GM21515 (cell line): Measurements from ENCODE around the gene IL16.
"Not testable (repeated sequence)": the region's sequence is repeated elsewhere in the genome, so short reads cannot be mapped to it uniquely, and the experiment has no call there.

Source experiments
- ATAC-seq: cut with Tn5 transposase; IDR thresholded peaks from one replicate; pipeline ENCODE4 v1.9.1; 2021; ENCODE audit not compliant: unreplicated experiment

Gene IL16

DNA sequence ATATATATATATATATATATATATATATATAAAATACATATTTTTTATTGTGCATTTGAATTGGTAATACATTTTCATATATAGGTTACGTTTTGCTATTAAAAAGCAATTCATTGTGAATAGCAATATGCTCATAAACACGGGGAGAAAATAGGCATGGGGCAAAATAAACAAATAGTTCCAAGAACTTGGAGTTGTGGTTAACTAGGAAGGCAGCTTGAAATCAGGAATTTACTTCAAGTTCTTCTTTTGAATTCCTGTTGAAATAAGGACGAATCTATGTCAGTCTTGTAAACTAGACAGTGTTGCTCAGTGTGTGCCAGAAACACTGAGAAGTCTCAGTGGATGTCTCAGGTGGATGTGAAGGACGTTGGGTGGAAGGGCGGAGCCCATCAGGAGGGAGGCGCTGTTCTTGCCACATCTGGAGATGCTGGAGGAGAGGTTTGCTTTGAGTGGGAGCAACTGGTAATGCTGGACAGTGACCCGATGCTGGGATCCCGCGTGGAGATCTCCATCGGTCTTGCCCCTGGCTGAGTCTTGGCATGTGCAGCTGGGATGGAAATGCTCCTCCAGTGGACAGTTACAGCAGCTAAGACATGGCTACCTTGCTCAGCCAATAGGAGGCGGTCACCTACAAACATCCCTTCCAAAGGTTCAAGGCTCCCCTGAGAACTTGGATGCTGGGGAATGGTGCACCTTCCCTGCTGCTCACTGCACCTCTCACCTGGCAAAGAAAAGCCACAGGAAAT, 2.5 kb downstream of the IL16 start:
- no peak for ATAC-seq

DNA sequence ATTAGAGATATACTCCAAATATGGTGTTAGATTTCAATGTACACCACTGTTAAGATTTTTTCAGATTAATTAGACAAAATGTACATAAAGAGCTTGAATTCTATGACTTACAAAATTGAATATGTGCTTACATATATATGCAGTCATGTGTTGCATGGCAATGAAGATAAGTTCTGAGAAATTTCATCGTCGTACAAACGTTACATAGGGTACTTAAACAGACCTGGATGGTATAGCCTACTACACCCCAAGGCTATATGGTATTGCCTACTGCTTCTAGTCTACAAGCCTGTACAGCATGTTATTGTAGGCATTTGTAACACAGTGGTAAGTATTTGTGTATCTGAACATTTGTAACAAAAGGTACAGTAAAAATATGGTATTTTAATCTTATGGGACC, 9.3 kb downstream of the IL16 start:
- no peak for ATAC-seq

DNA sequence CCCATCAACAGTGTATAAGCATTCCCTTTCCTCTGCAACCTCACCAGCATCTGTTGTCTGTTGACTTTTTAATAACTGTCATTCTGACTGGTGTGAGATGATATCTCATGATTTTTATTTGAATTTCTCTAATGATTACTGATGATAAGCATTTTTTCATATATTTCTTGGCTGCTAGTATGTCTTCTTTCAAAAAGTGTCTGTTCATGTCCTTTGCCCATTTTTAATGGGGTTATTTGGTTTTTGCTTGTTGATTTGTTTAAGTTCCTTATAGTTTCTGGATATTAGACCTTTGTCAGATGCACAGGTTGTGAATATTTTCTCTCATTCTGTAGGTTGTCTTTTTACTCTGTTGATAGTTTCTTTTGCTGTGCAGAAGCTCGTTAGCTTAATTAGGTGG, 11.3 kb downstream of the IL16 start:
- ATAC-seq: not testable (repeated sequence)

DNA sequence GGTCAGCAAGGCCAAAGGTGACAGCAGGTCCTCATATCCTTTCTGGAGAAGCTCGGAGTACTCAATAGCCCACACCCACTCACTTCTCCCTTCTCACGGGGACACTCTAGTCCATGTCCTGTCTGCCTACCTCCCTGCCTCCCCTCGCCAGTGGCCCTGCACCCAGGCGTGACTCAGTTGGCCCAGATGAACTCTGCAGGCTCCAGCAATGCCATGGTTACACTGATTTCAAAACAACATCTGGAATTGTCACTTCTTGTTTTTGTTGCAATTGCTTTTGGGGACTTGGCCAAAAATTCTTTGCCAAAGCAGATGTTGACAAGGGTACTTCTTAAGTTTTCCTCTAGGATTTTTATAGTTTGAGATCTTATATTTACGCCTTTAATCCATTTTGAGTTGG, 13.0 kb downstream of the IL16 start:
- ATAC-seq: no peak

DNA sequence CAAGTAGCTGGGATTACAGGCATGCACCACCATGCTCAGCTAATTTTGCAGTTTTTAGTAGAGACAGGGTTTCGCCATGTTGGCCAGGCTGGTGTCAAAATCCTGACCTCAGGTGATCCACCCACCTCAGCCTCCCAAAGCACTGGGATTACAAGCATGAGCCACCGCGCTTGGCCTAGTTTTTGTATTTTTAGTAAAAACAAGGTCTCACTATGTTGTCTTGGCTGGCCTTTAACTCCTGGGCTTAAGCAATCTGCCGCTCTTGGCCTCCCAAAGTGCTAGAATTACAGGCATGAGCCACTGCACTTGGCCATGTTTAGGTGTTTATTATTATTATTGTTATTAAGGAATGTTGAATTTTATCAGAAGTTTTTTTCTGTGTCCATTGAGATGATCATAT, 14.7 kb downstream of the IL16 start:
- no peak for ATAC-seq

DNA sequence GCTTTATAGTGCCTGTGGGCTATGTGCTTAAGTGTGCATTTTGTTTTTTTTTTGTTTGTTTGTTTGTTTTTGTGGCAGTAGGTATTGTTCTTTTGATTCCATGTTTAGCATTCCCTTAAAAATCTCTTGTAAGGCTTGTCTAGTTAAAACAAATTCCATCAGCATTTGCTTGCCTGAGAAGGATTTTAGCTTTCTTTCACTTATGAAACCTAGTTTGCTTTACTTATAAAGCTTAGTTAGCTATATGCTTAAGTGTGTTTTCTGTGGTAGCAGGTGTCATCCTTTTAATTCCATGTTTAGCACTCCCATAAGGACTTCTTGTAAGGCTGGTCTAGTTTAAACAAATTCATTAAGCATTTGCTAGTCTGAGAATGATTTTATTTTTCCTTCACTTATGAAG, 17.3 kb downstream of the IL16 start:
- no peak for ATAC-seq

DNA sequence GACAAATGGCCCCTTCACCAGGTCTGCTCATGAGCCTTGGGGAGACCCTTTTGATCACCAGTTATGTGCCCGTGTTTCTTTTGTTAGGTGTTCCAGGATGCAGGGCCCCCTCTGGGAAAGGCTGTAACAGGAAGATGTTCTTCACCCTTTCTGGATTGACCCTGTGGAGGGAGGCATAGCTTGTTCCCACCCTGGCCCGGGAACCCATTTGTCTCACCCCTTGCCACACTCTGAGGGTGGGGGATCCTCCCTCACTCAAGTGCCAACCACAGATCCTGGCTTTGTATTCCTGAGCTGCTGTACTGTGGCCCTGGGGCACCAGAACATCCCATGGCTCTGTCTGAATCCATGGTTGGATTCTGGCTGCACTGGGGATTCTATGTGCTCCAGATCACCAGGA, 18.9 kb downstream of the IL16 start:
- ATAC-seq: no peak

DNA sequence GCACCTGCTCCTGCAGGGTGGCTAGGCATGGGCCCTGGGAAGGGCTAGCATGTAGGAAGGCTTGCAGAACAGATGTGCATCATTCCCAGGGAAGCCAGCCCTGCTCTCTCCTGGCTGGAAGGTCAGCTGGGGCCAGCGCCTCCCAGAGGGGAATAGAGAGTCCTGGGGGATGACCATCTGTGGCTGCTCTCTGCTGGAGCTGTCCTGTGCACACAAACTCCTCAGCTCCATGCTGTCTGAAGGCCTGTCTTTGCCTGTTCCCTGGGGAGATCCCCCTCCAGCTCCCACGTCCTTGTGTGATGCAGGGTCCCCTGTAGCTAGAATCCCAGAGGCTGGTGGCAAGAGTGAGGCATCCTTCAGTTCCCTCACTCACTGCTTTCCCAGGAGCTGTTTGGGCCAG, 19.3 kb downstream of the IL16 start:
- no peak for ATAC-seq

DNA sequence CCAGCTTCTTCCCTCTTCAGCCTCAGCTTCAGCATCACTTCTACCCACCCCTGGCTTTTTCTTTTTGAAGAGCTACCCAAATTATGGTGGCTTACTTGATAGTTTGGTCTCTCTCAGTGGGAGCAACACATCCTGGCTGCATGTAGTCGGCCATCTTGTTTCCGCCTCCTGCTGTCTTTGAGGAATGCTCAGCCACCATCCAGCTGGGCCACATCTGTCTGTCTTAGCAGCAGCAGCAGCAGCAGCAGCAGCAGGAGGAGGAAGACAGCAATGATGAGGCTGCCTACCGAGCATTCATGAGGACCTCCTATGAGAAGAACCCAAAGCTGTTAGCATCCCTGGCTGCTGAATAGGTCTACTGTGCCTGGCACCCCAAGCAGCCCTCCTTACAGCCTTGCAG, 19.7 kb downstream of the IL16 start:
- no peak for ATAC-seq

DNA sequence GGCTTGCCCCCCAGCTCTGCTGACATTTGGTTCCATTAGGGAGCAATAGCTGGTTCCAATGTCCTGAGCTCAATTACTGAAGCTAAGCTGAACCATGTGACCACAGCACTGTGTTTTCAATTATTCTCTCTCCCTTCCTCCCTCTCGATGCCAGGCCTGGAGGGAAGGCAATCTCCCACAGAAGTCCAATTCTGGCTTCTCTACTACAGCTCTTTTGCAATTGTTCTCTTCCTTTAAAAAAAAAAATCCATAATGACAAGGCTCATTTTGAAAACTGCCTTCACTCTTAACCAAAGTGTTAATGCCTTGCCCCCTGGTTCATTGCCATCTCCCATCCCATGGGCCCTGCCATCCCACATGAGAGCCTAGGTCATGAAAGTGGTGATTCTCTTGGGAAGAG, 24.8 kb downstream of the IL16 start:
- no peak for ATAC-seq

DNA sequence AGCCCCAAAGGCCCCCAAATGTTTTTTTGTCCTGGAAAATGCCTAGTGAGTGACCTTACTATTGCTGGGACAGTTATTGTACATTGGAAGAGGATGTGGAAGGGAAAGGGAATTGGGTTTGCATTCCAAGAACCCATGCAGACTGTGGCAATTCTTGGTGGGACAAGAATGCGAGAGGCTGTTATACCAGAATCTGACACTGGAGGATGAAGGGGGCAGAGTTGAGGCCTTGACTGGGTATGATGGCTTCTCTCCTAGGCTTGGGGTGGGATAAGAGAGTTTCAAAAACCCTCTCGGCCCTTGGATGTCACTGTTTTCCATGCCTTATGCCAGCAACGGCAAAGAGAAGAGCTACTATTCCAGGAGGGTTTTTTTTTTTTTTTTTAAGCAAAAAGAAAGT, 25.3 kb downstream of the IL16 start:
- ATAC-seq: no peak

DNA sequence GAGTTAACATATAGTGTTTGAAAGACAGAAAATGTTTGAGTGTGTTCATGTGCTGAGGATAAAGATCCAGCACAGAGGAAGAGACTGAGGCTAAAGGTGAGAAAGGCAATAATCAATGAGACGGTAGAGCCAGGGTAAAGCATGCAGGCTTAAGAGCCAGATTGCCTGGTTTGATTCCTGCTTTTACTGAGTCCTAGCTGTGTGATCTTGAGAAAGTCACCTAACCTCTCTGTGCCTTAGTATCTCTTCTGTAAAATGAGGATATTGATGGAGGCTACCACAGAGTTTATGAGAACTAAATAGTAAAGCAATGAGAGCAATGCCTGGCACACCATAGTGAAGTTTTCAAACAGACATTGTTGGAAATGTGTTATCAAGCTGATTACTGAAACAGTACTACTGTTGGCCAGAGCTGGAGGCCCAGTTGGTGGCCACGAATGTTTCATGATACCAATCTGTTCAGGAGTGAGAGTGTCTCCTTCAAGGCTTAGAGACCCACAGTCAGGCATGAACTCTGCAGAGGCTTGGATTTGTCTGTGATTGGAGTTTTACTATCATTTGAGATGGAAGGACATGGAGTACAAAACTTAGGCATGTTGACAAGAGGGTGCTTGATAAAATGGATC, 26.8 kb downstream of the IL16 start:
- no peak for ATAC-seq

DNA sequence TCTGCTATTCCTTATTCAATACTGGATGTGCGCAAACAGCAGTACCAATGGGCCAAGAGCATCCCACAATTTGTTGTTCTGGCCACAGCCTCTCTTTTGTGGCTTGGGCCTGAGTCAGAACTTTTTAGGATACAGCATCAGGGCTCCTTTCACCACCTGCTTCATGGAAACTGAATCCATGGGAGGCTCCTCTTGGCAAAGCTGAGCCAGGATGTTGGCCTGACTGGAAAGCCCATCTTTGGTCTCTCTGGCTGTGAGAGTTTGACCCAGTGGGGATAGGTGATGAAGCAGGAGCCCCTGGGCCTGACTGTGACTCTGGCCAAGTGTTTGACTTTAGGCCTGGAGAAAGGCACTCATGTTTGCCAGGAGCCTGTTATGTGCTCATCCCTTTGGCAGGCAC, 27.6 kb downstream of the IL16 start:
- ATAC-seq: no peak

DNA sequence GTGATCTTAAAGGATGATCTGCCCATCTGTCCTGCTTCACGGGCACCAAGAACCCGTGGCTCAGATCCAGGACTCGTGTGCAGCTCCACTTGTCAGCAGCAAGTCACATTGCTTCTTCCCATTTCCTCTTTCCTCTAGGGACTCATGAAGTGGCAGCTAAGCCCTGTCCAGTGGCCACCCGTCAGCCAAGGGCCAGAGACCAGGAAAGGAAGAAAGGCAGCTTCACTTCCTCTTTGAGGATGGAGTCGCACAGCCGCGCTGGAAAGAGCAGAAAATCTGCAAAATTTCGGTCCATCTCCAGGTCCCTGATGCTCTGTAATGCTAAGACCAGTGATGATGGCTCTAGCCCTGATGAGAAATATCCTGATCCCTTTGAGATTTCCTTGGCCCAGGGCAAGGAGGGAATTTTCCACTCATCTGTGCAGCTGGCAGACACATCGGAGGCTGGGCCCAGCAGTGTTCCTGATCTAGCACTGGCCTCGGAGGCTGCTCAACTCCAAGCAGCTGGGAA, 28.5 kb downstream of the IL16 start:
- ATAC-seq: no peak

DNA sequence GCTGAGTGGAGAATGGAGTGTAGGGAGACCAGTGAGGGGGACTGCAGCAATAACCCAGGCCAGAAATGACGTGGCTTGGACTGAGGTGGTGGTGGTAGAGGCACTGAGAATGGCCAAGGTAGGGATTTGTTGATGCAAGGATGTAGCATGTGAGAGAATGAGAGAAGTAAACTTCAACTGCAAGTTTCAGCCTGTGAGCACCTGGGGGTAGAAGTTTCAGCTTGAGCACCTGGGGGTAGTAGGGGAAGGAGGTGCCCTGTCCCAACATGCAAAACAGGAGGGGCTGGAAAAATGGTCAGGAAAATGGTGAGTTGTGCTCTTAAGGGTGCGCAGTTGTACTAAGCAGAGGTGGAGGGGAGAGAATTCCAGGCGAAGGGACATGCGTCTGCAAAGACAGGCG, 31.0 kb downstream of the IL16 start:
- ATAC-seq: no peak

DNA sequence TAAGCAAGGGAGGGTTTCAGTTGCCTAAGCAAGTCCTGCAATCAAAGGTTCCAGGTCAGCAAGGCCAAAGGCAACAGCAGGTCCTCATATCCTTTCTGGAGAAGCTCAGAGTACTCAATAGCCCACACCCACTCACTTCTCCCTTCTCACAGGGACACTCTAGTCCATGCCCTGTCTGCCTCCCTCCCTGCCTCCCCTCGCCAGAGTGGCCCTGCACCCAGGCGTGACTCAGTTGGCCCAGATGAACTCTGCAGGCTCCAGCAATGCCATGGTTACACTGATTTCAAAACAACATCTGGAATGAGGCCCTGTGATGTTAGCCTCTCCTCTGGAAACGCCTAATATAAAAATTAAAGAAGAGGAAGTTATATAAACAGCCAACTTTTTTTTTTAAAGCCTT, 32.9 kb downstream of the IL16 start:
- no peak for ATAC-seq

DNA sequence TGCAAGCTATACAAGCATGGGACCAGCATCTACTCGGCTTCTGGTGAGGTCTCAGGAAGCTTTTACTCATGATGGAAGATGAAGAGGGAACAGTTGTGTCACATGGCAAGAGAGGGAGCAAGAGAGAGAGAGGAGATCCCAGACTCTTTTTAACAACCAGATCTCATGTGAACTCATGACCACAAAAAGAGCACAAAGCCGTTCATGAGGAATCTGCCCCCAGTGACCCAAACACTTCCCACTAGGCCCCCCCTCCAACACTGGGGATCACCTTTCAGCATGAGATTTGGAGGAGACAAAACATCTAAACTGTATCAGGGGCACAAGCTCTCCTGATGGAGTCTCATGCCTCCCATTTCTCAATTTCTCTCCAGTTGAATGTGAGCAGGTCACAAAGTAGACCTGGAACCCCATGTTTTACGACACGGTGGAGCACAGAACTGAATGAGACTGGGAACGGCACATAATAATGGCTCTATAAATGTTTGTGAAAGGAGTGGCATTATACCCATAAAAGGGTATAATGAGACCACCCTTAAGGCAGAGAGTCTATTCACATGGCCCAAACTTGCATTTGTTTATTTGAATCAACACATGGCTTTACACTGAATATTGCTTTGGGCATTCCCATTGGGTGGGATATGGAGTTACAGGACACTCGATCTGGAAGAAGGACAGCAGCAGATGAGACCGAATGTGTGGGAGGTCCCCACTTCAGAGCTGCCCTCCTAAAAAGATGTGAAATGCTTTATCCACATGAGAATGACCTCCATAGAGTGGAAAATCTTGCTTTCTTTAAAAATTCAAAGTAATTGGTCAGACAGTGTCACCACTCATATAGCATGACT, 38.8 kb downstream of the IL16 start:
- no peak for ATAC-seq

DNA sequence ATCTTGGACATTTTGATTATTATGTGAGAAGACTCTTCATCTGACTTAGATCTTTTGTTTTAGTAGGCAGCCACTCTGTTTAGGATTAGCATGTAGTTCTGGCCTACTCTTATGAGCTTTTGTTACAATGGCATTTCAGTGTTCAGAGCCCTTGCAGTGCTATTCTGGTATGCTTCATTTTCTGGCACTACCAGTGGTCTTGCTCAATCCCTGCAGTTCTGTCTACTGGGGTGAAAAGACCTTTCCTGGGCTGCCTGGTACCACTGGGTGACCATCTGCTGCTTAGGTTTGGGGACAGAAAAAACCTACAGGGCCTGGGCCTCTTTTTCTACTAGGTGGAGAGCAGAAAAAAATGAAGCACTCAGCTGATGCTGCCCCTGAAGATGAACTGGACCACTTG, 42.5 kb downstream of the IL16 start:
- ATAC-seq: no peak

DNA sequence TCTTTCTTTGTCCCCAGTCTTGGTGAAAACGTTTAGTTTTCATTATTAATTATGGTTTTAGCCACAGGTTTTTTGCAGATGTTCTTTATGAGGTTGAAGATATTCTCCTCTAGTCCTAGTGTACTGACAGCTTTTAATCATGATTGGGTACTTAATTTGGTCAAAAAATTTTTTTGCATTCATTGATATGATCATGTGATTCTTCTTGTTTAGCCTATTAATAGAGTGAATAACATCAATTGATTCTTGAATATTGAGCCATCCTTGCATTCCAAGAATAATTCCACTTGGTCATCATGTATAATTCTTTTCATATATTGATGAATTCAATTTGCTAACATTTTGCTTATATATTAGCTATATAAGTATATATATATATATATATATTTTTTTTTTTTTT, 46.1 kb downstream of the IL16 start:
- ATAC-seq: no peak

DNA sequence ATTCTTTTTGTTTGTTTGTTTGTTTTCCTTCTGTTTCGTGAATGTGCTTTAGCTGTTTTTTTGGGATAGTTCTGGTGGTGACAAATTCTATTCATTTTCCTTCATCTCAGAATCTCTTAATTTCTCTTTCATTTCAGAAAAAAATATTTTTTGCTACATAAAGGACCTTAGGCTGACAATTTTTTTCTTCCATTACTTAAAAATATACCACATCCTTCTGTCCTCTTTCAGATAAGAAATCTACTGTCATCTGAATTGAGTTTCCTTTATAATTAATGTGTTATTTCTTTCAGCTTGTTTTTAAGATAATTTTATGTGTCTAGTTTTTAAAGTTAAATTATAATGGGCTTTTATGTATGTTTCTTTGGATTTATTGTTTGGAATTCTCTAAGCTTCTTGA, 47.6 kb downstream of the IL16 start:
- ATAC-seq: no peak

DNA sequence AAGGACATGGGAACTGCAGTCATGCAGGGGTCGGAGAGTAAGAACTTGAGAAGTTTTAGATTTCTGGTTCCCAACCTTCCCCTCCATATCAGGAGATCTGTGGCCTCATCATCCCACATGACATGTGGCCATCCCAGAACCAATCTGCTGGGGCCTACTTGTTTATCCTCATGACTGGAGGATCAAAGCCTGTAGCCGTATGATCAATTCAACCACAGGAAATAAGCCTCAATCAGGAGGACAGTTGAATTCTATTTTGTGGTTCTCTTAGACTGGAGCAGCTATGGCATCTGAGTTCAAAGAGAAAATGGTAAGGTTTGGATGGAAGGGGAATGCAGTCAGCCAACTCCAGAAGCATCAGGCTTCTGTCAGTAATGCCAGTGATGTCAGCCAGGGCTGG, 57.2 kb downstream of the IL16 start:
- ATAC-seq: no peak
